Measurements from ENCODE around the gene RHBG.

Gene RHBG

DNA sequence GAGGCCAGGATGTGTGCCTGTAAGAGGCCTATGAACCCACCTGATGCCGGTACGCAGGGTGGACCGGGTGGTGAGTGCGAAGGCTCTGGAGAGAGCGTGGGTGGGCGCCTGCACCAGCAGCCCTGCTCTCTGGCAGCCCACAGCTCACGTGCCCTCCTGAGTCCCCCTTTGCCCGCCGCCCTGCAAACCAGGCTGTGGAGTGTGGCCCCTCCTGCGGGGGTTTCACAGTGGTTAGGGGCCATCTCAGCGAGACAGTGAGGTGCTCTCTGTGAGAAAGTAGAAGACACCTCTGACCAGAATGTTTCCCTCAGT lies 22.3 kb downstream of the RHBG start:
- Mint-ChIP-seq H3K4me1 (no peaks in the 10 kb centered on the region), H3K9me3 (no peaks in the 10 kb centered on the region), H3K27ac (no peak overlapping the region), H3K36me3 (ENCODE audit: low read depth) (no peaks in the 10 kb centered on the region), H3K4me3 (no peak overlapping the region), H3K27me3 (ENCODE audit: low read depth) (peaks cover 76% of the 10 kb centered on the region)
- TF ChIP-seq CTCF (IDR thresholded peaks at IDR 0.05; ENCODE audit: unreplicated experiment in 3 of 3): no peak

DNA sequence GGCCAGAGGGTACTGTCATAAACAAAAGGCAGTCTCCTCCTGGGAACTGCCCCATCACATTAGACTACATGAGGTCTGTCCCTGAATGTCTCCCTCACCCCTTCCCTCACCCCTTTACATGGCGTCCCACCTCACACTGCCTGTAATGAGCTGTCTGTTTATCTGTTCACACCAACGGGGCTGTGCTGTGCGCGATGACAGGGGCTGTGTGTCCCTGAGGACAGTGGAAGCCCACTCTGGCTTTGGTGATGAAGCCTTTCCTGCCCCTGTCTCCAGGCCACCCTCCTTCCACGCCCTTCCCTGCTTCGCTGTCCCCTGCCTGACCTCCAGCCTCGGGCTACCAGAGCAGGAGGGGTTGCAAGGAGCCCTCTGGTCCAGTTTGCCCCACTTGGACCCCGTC lies 22.7 kb downstream of the RHBG start:
- no peaks in the 10 kb centered on the region for H3K4me1 Mint-ChIP-seq
- H3K27ac Mint-ChIP-seq: no peak overlapping the region
- H3K4me3 Mint-ChIP-seq: no peak overlapping the region
- H3K9me3 Mint-ChIP-seq: no peaks in the 10 kb centered on the region
- H3K27me3 Mint-ChIP-seq (ENCODE audit: low read depth): peaks cover 74% of the 10 kb centered on the region
- no peaks in the 10 kb centered on the region for H3K36me3 Mint-ChIP-seq (ENCODE audit: low read depth)
- no peak for TF ChIP-seq CTCF (IDR thresholded peaks at IDR 0.05; ENCODE audit: unreplicated experiment in 3 of 3)

DNA sequence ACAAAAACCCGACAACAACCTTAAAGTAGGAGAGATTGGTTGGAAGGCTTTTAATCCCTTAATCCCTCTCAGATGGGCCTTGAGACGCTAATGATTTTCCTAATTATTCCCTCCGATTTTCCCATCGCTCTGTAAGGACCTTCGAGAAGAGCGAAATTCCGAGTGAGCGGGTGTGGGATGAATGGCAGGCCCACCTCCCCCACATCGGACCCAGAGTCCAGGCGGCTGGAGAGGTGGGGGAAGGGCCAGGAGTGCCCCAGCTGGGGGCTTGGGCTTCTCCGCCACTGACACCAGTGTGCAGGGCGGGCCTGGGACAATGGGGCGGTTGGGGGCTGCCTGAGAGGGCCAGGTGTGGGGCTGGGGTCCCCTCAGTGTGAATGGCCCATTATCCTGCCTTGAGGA lies 23.4 kb downstream of the RHBG start:
- H3K9me3 Mint-ChIP-seq: no peaks in the 10 kb centered on the region
- no peak overlapping the region for H3K4me3 Mint-ChIP-seq

DNA sequence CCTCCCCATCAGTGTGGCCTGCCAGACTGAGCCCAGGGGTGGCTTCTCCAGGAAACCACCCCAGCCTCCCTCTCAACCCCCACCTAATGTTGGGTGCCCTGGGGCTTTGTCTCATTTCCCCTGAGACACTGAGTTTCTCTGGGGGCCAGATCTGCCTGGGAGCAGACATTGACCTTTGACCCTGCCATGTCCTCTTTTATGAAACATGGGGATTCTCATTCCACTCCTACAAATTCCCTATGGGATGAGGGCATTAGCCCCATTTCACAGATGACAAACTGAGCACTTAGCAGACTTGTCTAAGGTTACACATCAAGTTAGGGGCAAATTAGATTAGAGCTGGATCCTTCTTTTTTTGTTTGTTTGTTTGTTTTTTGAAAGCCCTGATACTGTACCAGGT lies 24.1 kb downstream of the RHBG start:
- no peak for TF ChIP-seq CTCF (IDR thresholded peaks at IDR 0.05; ENCODE audit: unreplicated experiment in 3 of 3)
- Mint-ChIP-seq H3K27me3 (ENCODE audit: low read depth) (peaks cover 64% of the 10 kb centered on the region), H3K9me3 (no peaks in the 10 kb centered on the region), H3K4me3 (no peak overlapping the region), H3K27ac (no peak overlapping the region), H3K4me1 (no peaks in the 10 kb centered on the region), H3K36me3 (ENCODE audit: low read depth) (no peaks in the 10 kb centered on the region)

More for the DNA sequence above, 23.4 kb downstream of the RHBG start:
- no peaks in the 10 kb centered on the region for H3K4me1 Mint-ChIP-seq
- peaks cover 70% of the 10 kb centered on the region for H3K27me3 Mint-ChIP-seq (ENCODE audit: low read depth)
- no peak overlapping the region for H3K27ac Mint-ChIP-seq
- H3K36me3 Mint-ChIP-seq (ENCODE audit: low read depth): no peaks in the 10 kb centered on the region
- no peak for TF ChIP-seq CTCF (IDR thresholded peaks at IDR 0.05; ENCODE audit: unreplicated experiment in 3 of 3)

GRCh38 chr1:156394082-156394481 lies 25.1 kb downstream of the RHBG start:
- Mint-ChIP-seq H3K27me3 (ENCODE audit: low read depth) (peaks cover 56% of the 10 kb centered on the region), H3K9me3 (no peaks in the 10 kb centered on the region), H3K4me1 (no peaks in the 10 kb centered on the region), H3K27ac (no peak overlapping the region), H3K36me3 (ENCODE audit: low read depth) (no peaks in the 10 kb centered on the region), H3K4me3 (no peak overlapping the region)
- TF ChIP-seq CTCF (IDR thresholded peaks at IDR 0.05; ENCODE audit: unreplicated experiment in 3 of 3): no peak

DNA sequence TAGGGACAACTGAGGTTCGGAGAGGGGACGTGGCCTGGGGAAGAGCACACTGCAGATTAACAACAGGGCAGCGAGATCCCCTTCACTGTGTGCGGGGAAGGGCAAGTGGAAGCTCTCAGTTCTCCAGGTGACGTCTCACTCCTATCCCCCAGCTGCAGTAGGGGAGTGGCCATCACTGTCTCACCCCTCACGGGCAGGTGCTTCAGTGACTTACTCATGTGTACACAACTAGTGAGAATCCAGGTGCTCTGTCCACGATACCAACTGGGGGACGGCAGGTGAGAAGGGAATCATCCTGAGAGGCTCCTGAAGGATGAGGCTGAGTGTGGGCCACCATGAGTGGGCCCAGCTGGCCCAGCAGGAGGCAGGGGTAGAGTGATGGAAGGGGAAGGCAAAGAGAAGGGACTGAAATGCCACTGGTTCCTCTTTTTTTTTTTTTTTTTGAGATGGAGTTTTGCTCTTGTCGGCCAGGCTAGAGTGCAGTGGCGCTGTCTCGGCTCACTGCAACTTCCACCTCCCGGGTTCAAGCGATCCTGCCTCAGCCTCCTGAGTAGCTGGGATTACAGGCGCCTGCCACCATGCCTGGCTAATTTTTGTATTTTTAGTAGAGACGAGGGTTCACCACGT lies 25.9 kb downstream of the RHBG start:
- peaks cover 55% of the 10 kb centered on the region for H3K27me3 Mint-ChIP-seq (ENCODE audit: low read depth)
- H3K4me1 Mint-ChIP-seq: no peaks in the 10 kb centered on the region
- no peak for TF ChIP-seq CTCF (IDR thresholded peaks at IDR 0.05; ENCODE audit: unreplicated experiment in 3 of 3)
- no peak overlapping the region for H3K27ac Mint-ChIP-seq
- no peak overlapping the region for H3K4me3 Mint-ChIP-seq
- H3K36me3 Mint-ChIP-seq (ENCODE audit: low read depth): no peaks in the 10 kb centered on the region
- no peaks in the 10 kb centered on the region for H3K9me3 Mint-ChIP-seq
